DND-41 (cell line): ENCODE results near the gene LMF2.

Experiments
- ATAC-seq: fragments of 200-7000 bp; cut with Tn5 transposase; 3 replicates; pipeline ENCODE4 v1.9.1; 2021; ENCODE audit warnings: low read depth; ENCODE audit not compliant: insufficient read depth
- DNase-seq: peaks from one replicate; pipeline ENCODE4 v3.0.0-alpha.2; 2020
- H2AFZ ChIP-seq: 2 replicates; pipeline ENCODE4 v1.6.0; 2012; ENCODE audit warnings: low read depth, low read length
- H3K27ac ChIP-seq: 2 replicates; pipeline ENCODE4 v1.5.1; 2012; ENCODE audit warnings: low read length, inconsistent platforms
- H3K27me3 ChIP-seq: fragments of 200-600 bp; sonication (generic); 2 replicates; pipeline ENCODE4 v1.6.0; 2012; ENCODE audit warnings: low read length, mild to moderate bottlenecking, inconsistent platforms; ENCODE audit not compliant: insufficient read depth, poor library complexity
- H3K36me3 ChIP-seq: 2 replicates; pipeline ENCODE4 v1.5.1; 2012; ENCODE audit warnings: low read length, inconsistent platforms; ENCODE audit not compliant: insufficient read depth
- H3K4me1 ChIP-seq: 2 replicates; pipeline ENCODE4 v1.5.1; 2012; ENCODE audit warnings: mild to moderate bottlenecking, low read length; ENCODE audit not compliant: insufficient read depth
- H3K4me2 ChIP-seq: 2 replicates; pipeline ENCODE4 v1.6.0; 2012; ENCODE audit warnings: mild to moderate bottlenecking, moderate library complexity, low read length, inconsistent platforms; ENCODE audit not compliant: insufficient read depth
- H3K4me3 ChIP-seq, 2 experiments: fragments of 200-600 bp in 1 of 2; shearing (Covaris generic) in 1 of 2; 2 replicates each; pipeline ENCODE4 v1.5.1; 2012 to 2016; ENCODE audit warnings: inconsistent platforms in 2 of 2, low read length in 2 of 2, mild to moderate bottlenecking in 2 of 2, low read depth in 1 of 2, moderate library complexity in 1 of 2
- H3K79me2 ChIP-seq: 2 replicates; pipeline ENCODE4 v1.6.0; 2012; ENCODE audit warnings: low read length, inconsistent platforms; ENCODE audit not compliant: insufficient read depth
- H3K9ac ChIP-seq: 2 replicates; pipeline ENCODE4 v1.6.0; 2012; ENCODE audit warnings: low read depth, mild to moderate bottlenecking, inconsistent platforms, low read length, moderate library complexity
- H3K9me3 ChIP-seq: 2 replicates; pipeline ENCODE4 v1.5.1; 2012; ENCODE audit warnings: low read length, moderate library complexity, mild to moderate bottlenecking, inconsistent platforms; ENCODE audit not compliant: insufficient read depth, severe bottlenecking
- H4K20me1 ChIP-seq: 2 replicates; pipeline ENCODE4 v1.6.0; 2012; ENCODE audit warnings: low read length; ENCODE audit not compliant: insufficient read depth
- CTCF ChIP-seq: IDR thresholded peaks from 2 replicates; pipeline ENCODE4 v1.5.1; 2012; ENCODE audit warnings: borderline replicate concordance, low read length, moderate library complexity, mild to moderate bottlenecking; ENCODE audit not compliant: poor library complexity, severe bottlenecking; ENCODE audit errors: extremely low read depth
- EZH2 ChIP-seq: IDR thresholded peaks from 3 replicates; pipeline ENCODE4 v1.6.1; 2012; ENCODE audit warnings: borderline replicate concordance, low read depth, mild to moderate bottlenecking, moderate library complexity, low read length, inconsistent platforms; ENCODE audit not compliant: severe bottlenecking

LMF2 gene

GRCh38 chr22:50531962-50532674 is 24.6 kb upstream of the LMF2 start:
- no peak overlapping the region for H3K27ac ChIP-seq
- DNase-seq = no peak
- no peaks in the 10 kb centered on the region for H3K9me3 ChIP-seq
- no peak for TF ChIP-seq EZH2
- TF ChIP-seq CTCF = no peak
- no peak overlapping the region for H3K4me2 ChIP-seq
- no peak overlapping the region for H3K4me3 ChIP-seq
- H4K20me1 ChIP-seq = peaks cover 5% of the 10 kb centered on the region; the same call in 1 of the 2 replicates
- H3K4me1 ChIP-seq = peaks cover 4% of the 10 kb centered on the region
- H3K36me3 ChIP-seq = no peaks in the 10 kb centered on the region
- no peak overlapping the region for H2AFZ ChIP-seq
- H3K79me2 ChIP-seq = peaks cover under 1% of the 10 kb centered on the region; the same call in 1 of the 2 replicates
- no peak for ATAC-seq
- H3K27me3 ChIP-seq = no peaks in the 10 kb centered on the region
- no peak overlapping the region for H3K9ac ChIP-seq

- H3K4me1 ChIP-seq = peaks cover 10% of the 10 kb centered on the region
- no peaks in the 10 kb centered on the region for H3K9me3 ChIP-seq
- H3K4me2 ChIP-seq = no peak overlapping the region
- H3K4me3 ChIP-seq = no peak overlapping the region
- H3K36me3 ChIP-seq = no peaks in the 10 kb centered on the region
- DNase-seq (no peak), ATAC-seq (no peak)
- no peak overlapping the region for H2AFZ ChIP-seq
- TF ChIP-seq CTCF = no peak
- H3K27me3 ChIP-seq = no peaks in the 10 kb centered on the region
- H3K9ac ChIP-seq = no peak overlapping the region
- H3K79me2 ChIP-seq = peaks cover 6% of the 10 kb centered on the region
- peaks cover 5% of the 10 kb centered on the region; the same call in 1 of the 2 replicates for H4K20me1 ChIP-seq
- H3K27ac ChIP-seq = no peak overlapping the region
These were observed 24.1 kb upstream of the LMF2 start for GRCh38 chr22:50531546-50531961.

- Histone ChIP-seq H3K9ac (no peak overlapping the region), H3K27me3 (no peaks in the 10 kb centered on the region), H3K4me1 (peaks cover 15% of the 10 kb centered on the region), H3K79me2 (peaks cover 11% of the 10 kb centered on the region), H3K4me3 (no peak overlapping the region), H2AFZ (no peak overlapping the region), H3K9me3 (no peaks in the 10 kb centered on the region), H3K4me2 (no peak overlapping the region), H3K27ac (no peak overlapping the region), H4K20me1 (peaks cover 5% of the 10 kb centered on the region; the same call in 1 of the 2 replicates), H3K36me3 (no peaks in the 10 kb centered on the region; the same call in 1 of the 2 replicates)
- DNase-seq (no peak), ATAC-seq (no peak)
- no peak for TF ChIP-seq CTCF
- TF ChIP-seq EZH2 = no peak
These were observed 23.5 kb upstream of the LMF2 start for GRCh38 chr22:50530877-50531545.
